GM12878 (cell line): Measurements from ENCODE around the gene KCNK17. TPM values are rescaled to one million over a fixed set of nuclear protein-coding genes. Genes with fewer than 3 reads are reported as not detected.

Experiments
- ATAC-seq: fragments of 200-7000 bp; cut with Tn5 transposase; 3 replicates; pipeline ENCODE4 v1.9.1; 2020; ENCODE audit warnings: mild to moderate bottlenecking, moderate library complexity
- BruUV-seq: library from RNA; stranded (reverse); fragments of 400-500 nt; replicated peaks from 2 replicates; lab custom pipeline; 2021; lab: Mats Ljungman, UMichigan
- CTCF ChIA-PET: fragments of 300-600 bp; sonication (Branson Sonifier 250); formaldehyde crosslinking; extraction: SDS; loops from one replicate; lab custom pipeline; 2021; ENCODE audit warnings: inconsistent platforms; lab: Yijun Ruan, JAX
- POLR2A ChIA-PET: fragments of 350-600 bp; formaldehyde crosslinking; extraction: SDS; loops from one replicate; lab custom pipeline; 2021; ENCODE audit warnings: inconsistent platforms; lab: Charles Lee
- RAD21 ChIA-PET: fragments of 300-600 bp; sonication (Branson Sonifier 250); formaldehyde crosslinking; loops from one replicate; lab custom pipeline; 2023; ENCODE audit warnings: antibody characterized with exemption; ENCODE audit not compliant: unreplicated experiment; lab: Charles Lee
- SMC1A ChIA-PET: fragments of 300-600 bp; sonication (Branson Sonifier 250); formaldehyde crosslinking; loops from one replicate; lab custom pipeline; 2023; ENCODE audit not compliant: unreplicated experiment, uncharacterized antibody; lab: Charles Lee
- DNase-seq: peaks from one replicate; pipeline ENCODE4 v3.0.0-alpha.2; 2011; ENCODE audit warnings: low read depth, low spot score
- FAIRE-seq: peaks from 3 replicates; lab custom pipeline; 2011; peaks lifted over from hg19 to GRCh38; lab: Jason Lieb, UNC
- H2AFZ ChIP-seq: 2 replicates; pipeline ENCODE4 v1.6.0; 2011; ENCODE audit warnings: low read depth, low read length, control low read depth; ENCODE audit not compliant: control insufficient read depth
- H3K27ac ChIP-seq: 2 replicates; pipeline ENCODE4 v1.5.1; 2011; ENCODE audit warnings: control low read depth; ENCODE audit not compliant: control insufficient read depth, insufficient read depth
- H3K27me3 ChIP-seq, 2 experiments: replicated peaks in 1 of 2; 2 replicates each; pipeline versions ENCODE4 v1.6.0 to v1.6.1; 2011; ENCODE audit warnings: low read length in 1 of 2; ENCODE audit not compliant: control insufficient read depth in 2 of 2, insufficient read depth in 2 of 2
- H3K36me3 ChIP-seq, 2 experiments: 2 replicates each; pipeline ENCODE4 v1.5.1; 2011; ENCODE audit warnings: low read length in 1 of 2; ENCODE audit not compliant: control insufficient read depth in 2 of 2, insufficient read depth in 2 of 2
- H3K4me1 ChIP-seq: 2 replicates; pipeline ENCODE4 v1.6.1; 2011; ENCODE audit warnings: mild to moderate bottlenecking, low read length, moderate library complexity, mixed read lengths; ENCODE audit not compliant: control insufficient read depth, insufficient read depth
- H3K4me2 ChIP-seq: 2 replicates; pipeline ENCODE4 v1.6.0; 2011; ENCODE audit warnings: control low read depth; ENCODE audit not compliant: control insufficient read depth, insufficient read depth
- H3K4me3 ChIP-seq: fragments of 200-600 bp; sonication (generic); 2 replicates; pipeline ENCODE4 v1.5.1; 2016
- H3K79me2 ChIP-seq: 2 replicates; pipeline ENCODE4 v1.6.0; 2011; ENCODE audit warnings: low read length; ENCODE audit not compliant: control insufficient read depth, insufficient read depth
- H3K9ac ChIP-seq: 2 replicates; pipeline ENCODE4 v1.8.0; 2011; ENCODE audit warnings: low read length, control low read depth, mixed read lengths; ENCODE audit not compliant: control insufficient read depth, insufficient read depth
- H3K9me3 ChIP-seq: replicated peaks from 3 replicates; pipeline ENCODE4 v1.5.1; 2011; ENCODE audit warnings: mild to moderate bottlenecking, low read length; ENCODE audit not compliant: control insufficient read depth, insufficient read depth
- H4K20me1 ChIP-seq: 2 replicates; pipeline ENCODE4 v1.6.0; 2011; ENCODE audit not compliant: control insufficient read depth, insufficient read depth
- CHD1 ChIP-seq: IDR thresholded peaks from 2 replicates; pipeline ENCODE4 v1.6.1; 2012; ENCODE audit warnings: low read depth, low read length, improper control_type of control experiment
- ESRRA ChIP-seq: IDR thresholded peaks from 2 replicates; pipeline ENCODE4 v1.6.1; 2012; ENCODE audit warnings: mild to moderate bottlenecking, low read length, improper control_type of control experiment
- EZH2 ChIP-seq: IDR thresholded peaks from 2 replicates; pipeline ENCODE4 v1.6.1; 2012; ENCODE audit warnings: low read depth, mild to moderate bottlenecking, control low read depth, inconsistent platforms, low read length, borderline replicate concordance; ENCODE audit not compliant: control insufficient read depth
- KAT2A ChIP-seq: conservative IDR thresholded peaks from 2 replicates; pipeline ENCODE4 v1.6.1; 2011; ENCODE audit warnings: low read depth, low read length; ENCODE audit not compliant: control insufficient read depth
- KLF5 ChIP-seq: fragments of 450-650 bp; IDR thresholded peaks from 2 replicates; pipeline ENCODE4 v1.6.1; 2014; ENCODE audit warnings: mild to moderate bottlenecking; ENCODE audit not compliant: partially characterized antibody
- MTA3 ChIP-seq: IDR thresholded peaks from 2 replicates; pipeline ENCODE4 v1.6.1; 2012; ENCODE audit warnings: low read length, inconsistent platforms, borderline replicate concordance
- NR2C1 ChIP-seq: fragments of 450-650 bp; IDR thresholded peaks from 2 replicates; pipeline ENCODE4 v1.6.1; 2017; ENCODE audit warnings: antibody characterized with exemption, mild to moderate bottlenecking, moderate library complexity
- RFX5 ChIP-seq: IDR thresholded peaks from 2 replicates; pipeline ENCODE4 v1.6.1; 2011; ENCODE audit warnings: low read depth, low read length, improper control_type of control experiment
- SMARCA5 ChIP-seq: fragments of 450-650 bp; IDR thresholded peaks from 2 replicates; pipeline ENCODE4 v1.6.1; 2017; ENCODE audit warnings: mild to moderate bottlenecking
- SUPT20H ChIP-seq: IDR thresholded peaks from 2 replicates; pipeline ENCODE4 v1.6.1; 2011; ENCODE audit warnings: low read depth, mild to moderate bottlenecking, low read length, moderate library complexity, borderline replicate concordance; ENCODE audit not compliant: control insufficient read depth
- TCF12 ChIP-seq: IDR thresholded peaks from 2 replicates; pipeline ENCODE4 v1.6.1; 2011; ENCODE audit warnings: low read depth, mild to moderate bottlenecking, low read length
- ZNF207 ChIP-seq: fragments of 450-650 bp; IDR thresholded peaks from 2 replicates; pipeline ENCODE4 v1.6.1; 2014; ENCODE audit warnings: antibody characterized with exemption, mild to moderate bottlenecking, borderline replicate concordance
- ZNF217 ChIP-seq: fragments of 450-650 bp; IDR thresholded peaks from 2 replicates; pipeline ENCODE4 v1.6.1; 2017; ENCODE audit warnings: antibody characterized with exemption, mild to moderate bottlenecking
- WGBS: methylation state at CpG from one replicate; pipeline ENCODE4 v1.1.6; 2016; ENCODE audit warnings: low lambda C conversion rate; ENCODE audit not compliant: insufficient replicate concordance, insufficient coverage; ENCODE audit errors: missing lambda C conversion rate; 5-methylcytosine and 5-hydroxymethylcytosine counted together
- in situ Hi-C: fragments of 300-500 bp; cut with MboI; formaldehyde crosslinking; loops from 9 replicates; pipeline ENCODE4 v1.14.3; 2018; ENCODE audit warnings: mixed read lengths
- intact Hi-C: fragments of 100-400 bp; cut with micrococcal nuclease; formaldehyde crosslinking; loops from one replicate; pipeline ENCODE4 v1.14.2; 2022; ENCODE audit not compliant: unreplicated experiment
- polyA plus RNA-seq, 11 experiments: library from polyadenylated mRNA; depleted of rRNA in 4 of 11; unstranded in 6 of 11; stranded (reverse) in 5 of 11; fragments of >200 nt; fragmentation: Nextera tagmentation in 4 of 11; fragmentation: Illumina TruSeq in 1 of 11; extraction: Ambion mirVana in 4 of 11; extraction: Trizol in 1 of 11; gene quantifications; 1 replicate in 1 of 11; 2 replicates in 10 of 11; pipeline versions ENCODE4 v1.2.1 to v1.2.3, GENCODE V29; 2011 to 2016; ENCODE audit warnings: inconsistent platforms in 2 of 11, missing spikeins in 2 of 11, low read depth in 1 of 11
- total RNA-seq, 4 experiments: library from RNA; depleted of rRNA in 3 of 4; stranded (reverse); fragments of >200 nt in 3 of 4; fragmentation: Illumina TruSeq in 1 of 4; extraction: Trizol in 1 of 4; gene quantifications; 2 replicates each; pipeline versions ENCODE4 v1.2.1 to v1.2.3, GENCODE V29; 2013 to 2021
- TF ChIP-seq, protein P1 (sequence below): IDR thresholded peaks from 2 replicates; pipeline ENCODE4 v1.6.1; 2012; ENCODE audit warnings: improper control_type of control experiment, low read depth, low read length; ENCODE audit not compliant: insufficient replicate concordance
- TF ChIP-seq, protein P2 (sequence below): IDR thresholded peaks from 2 replicates; pipeline ENCODE4 v1.6.1; 2011; ENCODE audit warnings: low read depth, mild to moderate bottlenecking, low read length, moderate library complexity, borderline replicate concordance; ENCODE audit errors: extremely low read depth
- TF ChIP-seq, protein P3 (sequence below): fragments of 450-650 bp; IDR thresholded peaks from 2 replicates; pipeline ENCODE4 v1.6.1; 2017; ENCODE audit warnings: low read depth, mild to moderate bottlenecking, moderate library complexity
- TF ChIP-seq, protein P4 (sequence below): IDR thresholded peaks from 2 replicates; pipeline ENCODE4 v1.6.1; 2011; ENCODE audit warnings: low read depth, low read length, improper control_type of control experiment, borderline replicate concordance

The KCNK17 gene
- total and polyA plus RNA-seq, 10 of the 15 experiments (the other 5 are each of a cell fraction or from before 2014, with no cell fraction given), result not detected

DNA sequence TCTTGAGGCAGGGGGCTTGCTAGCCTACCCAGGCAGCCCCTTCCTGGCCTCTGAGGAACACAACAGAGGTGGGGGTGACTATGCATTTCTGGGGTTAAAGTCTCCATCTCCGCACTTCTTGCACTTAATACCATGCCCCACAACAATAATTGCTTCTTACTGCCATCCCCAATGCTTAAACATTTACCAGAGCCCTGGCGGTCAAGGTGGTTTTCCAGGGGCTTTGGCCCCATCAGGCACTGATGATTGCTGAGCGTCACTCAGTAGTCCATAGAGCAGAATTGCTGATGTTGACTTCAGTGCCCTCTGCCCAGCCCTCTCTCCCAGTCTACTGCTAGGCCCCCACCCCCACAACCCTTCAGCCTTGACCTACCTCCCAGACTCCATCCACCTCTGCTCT, 52.5 kb downstream of the KCNK17 start:
- FAIRE-seq (no peak), DNase-seq (no peak), ATAC-seq (no peak)
- no peak overlapping the region for H3K9ac ChIP-seq
- H3K9me3 ChIP-seq, result no peaks in the 10 kb centered on the region
- no peaks in the 10 kb centered on the region for H3K79me2 ChIP-seq
- no peak overlapping the region for H3K27ac ChIP-seq
- 43% methylated on average over 3 of the region's 3 CpGs for WGBS
- H3K4me2 ChIP-seq, result no peak overlapping the region
- ChIA-PET CTCF (no interaction called here), SMC1A (interaction anchor here (1.4 kb wide), 1 partner anchor 26 kb away, joined by 4 read pairs; no protein-coding TSS in a partner anchor), POLR2A (no interaction called here), RAD21 (no interaction called here)
- H3K27me3 ChIP-seq, result peaks cover 0 to 2% of the 10 kb centered on the region in 2 experiments; a peak in 2 of 4 replicates
- intact Hi-C loops (no loop called here), in situ Hi-C loops (no loop called here)
- H3K36me3 ChIP-seq, result no peaks in the 10 kb centered on the region
- H3K4me1 ChIP-seq, result no peaks in the 10 kb centered on the region
- no peak overlapping the region for H3K4me3 ChIP-seq
- no TSS peak for BruUV-seq
- H4K20me1 ChIP-seq, result no peaks in the 10 kb centered on the region
- H2AFZ ChIP-seq, result no peak overlapping the region
- TF ChIP-seq, protein P1, sequence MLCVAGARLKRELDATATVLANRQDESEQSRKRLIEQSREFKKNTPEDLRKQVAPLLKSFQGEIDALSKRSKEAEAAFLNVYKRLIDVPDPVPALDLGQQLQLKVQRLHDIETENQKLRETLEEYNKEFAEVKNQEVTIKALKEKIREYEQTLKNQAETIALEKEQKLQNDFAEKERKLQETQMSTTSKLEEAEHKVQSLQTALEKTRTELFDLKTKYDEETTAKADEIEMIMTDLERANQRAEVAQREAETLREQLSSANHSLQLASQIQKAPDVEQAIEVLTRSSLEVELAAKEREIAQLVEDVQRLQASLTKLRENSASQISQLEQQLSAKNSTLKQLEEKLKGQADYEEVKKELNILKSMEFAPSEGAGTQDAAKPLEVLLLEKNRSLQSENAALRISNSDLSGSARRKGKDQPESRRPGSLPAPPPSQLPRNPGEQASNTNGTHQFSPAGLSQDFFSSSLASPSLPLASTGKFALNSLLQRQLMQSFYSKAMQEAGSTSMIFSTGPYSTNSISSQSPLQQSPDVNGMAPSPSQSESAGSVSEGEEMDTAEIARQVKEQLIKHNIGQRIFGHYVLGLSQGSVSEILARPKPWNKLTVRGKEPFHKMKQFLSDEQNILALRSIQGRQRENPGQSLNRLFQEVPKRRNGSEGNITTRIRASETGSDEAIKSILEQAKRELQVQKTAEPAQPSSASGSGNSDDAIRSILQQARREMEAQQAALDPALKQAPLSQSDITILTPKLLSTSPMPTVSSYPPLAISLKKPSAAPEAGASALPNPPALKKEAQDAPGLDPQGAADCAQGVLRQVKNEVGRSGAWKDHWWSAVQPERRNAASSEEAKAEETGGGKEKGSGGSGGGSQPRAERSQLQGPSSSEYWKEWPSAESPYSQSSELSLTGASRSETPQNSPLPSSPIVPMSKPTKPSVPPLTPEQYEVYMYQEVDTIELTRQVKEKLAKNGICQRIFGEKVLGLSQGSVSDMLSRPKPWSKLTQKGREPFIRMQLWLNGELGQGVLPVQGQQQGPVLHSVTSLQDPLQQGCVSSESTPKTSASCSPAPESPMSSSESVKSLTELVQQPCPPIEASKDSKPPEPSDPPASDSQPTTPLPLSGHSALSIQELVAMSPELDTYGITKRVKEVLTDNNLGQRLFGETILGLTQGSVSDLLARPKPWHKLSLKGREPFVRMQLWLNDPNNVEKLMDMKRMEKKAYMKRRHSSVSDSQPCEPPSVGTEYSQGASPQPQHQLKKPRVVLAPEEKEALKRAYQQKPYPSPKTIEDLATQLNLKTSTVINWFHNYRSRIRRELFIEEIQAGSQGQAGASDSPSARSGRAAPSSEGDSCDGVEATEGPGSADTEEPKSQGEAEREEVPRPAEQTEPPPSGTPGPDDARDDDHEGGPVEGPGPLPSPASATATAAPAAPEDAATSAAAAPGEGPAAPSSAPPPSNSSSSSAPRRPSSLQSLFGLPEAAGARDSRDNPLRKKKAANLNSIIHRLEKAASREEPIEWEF, result no peak
- TF ChIP-seq, protein P2, sequence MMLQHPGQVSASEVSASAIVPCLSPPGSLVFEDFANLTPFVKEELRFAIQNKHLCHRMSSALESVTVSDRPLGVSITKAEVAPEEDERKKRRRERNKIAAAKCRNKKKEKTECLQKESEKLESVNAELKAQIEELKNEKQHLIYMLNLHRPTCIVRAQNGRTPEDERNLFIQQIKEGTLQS, result no peak
- TF ChIP-seq CHD1, result no peak
- TF ChIP-seq TCF12, result no peak
- TF ChIP-seq ZNF207, result no peak
- no peak for TF ChIP-seq KAT2A
- no peak for TF ChIP-seq MTA3
- TF ChIP-seq KLF5, result no peak
- no peak for TF ChIP-seq ZNF217
- TF ChIP-seq SMARCA5, result no peak
- TF ChIP-seq, protein P3, sequence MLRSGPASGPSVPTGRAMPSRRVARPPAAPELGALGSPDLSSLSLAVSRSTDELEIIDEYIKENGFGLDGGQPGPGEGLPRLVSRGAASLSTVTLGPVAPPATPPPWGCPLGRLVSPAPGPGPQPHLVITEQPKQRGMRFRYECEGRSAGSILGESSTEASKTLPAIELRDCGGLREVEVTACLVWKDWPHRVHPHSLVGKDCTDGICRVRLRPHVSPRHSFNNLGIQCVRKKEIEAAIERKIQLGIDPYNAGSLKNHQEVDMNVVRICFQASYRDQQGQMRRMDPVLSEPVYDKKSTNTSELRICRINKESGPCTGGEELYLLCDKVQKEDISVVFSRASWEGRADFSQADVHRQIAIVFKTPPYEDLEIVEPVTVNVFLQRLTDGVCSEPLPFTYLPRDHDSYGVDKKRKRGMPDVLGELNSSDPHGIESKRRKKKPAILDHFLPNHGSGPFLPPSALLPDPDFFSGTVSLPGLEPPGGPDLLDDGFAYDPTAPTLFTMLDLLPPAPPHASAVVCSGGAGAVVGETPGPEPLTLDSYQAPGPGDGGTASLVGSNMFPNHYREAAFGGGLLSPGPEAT, result no peak
- TF ChIP-seq RFX5, result no peak
- no peak for TF ChIP-seq NR2C1
- no peak for TF ChIP-seq SUPT20H
- TF ChIP-seq, protein P4, sequence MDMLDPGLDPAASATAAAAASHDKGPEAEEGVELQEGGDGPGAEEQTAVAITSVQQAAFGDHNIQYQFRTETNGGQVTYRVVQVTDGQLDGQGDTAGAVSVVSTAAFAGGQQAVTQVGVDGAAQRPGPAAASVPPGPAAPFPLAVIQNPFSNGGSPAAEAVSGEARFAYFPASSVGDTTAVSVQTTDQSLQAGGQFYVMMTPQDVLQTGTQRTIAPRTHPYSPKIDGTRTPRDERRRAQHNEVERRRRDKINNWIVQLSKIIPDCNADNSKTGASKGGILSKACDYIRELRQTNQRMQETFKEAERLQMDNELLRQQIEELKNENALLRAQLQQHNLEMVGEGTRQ, result no peak
- TF ChIP-seq ESRRA, result no peak
- no peak for TF ChIP-seq EZH2
